Right cardiac atrium (tissue), 5 donors: ENCODE data around the gene OR10K2. TPM values are rescaled to one million over a fixed set of nuclear protein-coding genes. Genes with fewer than 3 reads are reported as not detected.
"Not testable (repeated sequence)": the region's sequence is repeated elsewhere in the genome, so short reads cannot be mapped to it uniquely, and the experiment has no call there.

Experiments
- ATAC-seq, 2 donors: fragments of 200-7000 bp; cut with Tn5 transposase; one replicate each; pipeline versions ENCODE4 v1.8.0 to v1.9.1; 2020; ENCODE audit warnings: moderate library complexity in 2 of 2, mild to moderate bottlenecking in 1 of 2
- DNase-seq, 3 donors: peaks; one replicate each; pipeline ENCODE4 v3.0.0-alpha.2; 2020
- H3K27ac ChIP-seq: one replicate; pipeline ENCODE4 v1.5.1; 2013; ENCODE audit warnings: mild to moderate bottlenecking, low read length, control low read depth, moderate library complexity
- H3K27me3 ChIP-seq: one replicate; pipeline ENCODE4 v1.6.1; 2013; ENCODE audit not compliant: control insufficient read depth, insufficient read depth
- H3K4me1 ChIP-seq: one replicate; pipeline ENCODE4 v1.6.1; 2013; ENCODE audit warnings: low read length; ENCODE audit not compliant: control insufficient read depth, insufficient read depth
- H3K4me3 ChIP-seq: one replicate; pipeline ENCODE4 v1.5.1; 2013; ENCODE audit warnings: low read length, control low read depth
- H3K9me3 ChIP-seq: one replicate; pipeline ENCODE4 v1.6.1; 2013; ENCODE audit warnings: low read length; ENCODE audit not compliant: control insufficient read depth
- WGBS: extraction: QIAGEN DNeasy Blood & Tissue Kit; methylation state at CpG from one replicate; pipeline ENCODE4 v1.1.7; 2013; 5-methylcytosine and 5-hydroxymethylcytosine counted together
- intact Hi-C, 4 donors: fragments of 100-400 bp; cut with DNase I; formaldehyde crosslinking; loops; one replicate each; pipeline versions ENCODE4 v1.11.0 to v1.14.0; 2022 to 2023
- polyA plus RNA-seq: library from polyadenylated mRNA; stranded (reverse); fragments of 200-250 nt; gene quantifications from one replicate; pipeline ENCODE4 v1.2.3, GENCODE V29; 2013
- total RNA-seq, 4 donors: library from RNA; stranded (reverse); fragmentation: NEBNext Ultra II Directional; extraction: Animal tissue kit (Norgen Biotek cat#: 25700); gene quantifications; one replicate each; pipeline ENCODE4 v1.2.1, GENCODE V29; 2021
- donor health status: healthy with polysubstance abuse.
- donor health status: DM: no; HTN: yes; CAD: no.
- donor health status: DM: no; HTN: no; CAD: no.
- donor health status: DM: no; HTN: yes; CAD: no; lungs with severe emphysema.
- donor health status: DM: yes; HTN: yes; CAD: no.

OR10K2 gene
- total and polyA plus RNA-seq, 5 donors: not detected

GRCh38 chr1:158414651-158415345, 11.2 kb downstream of the OR10K2 start:
- intact Hi-C loops: no loop called here
- Histone ChIP-seq H3K9me3 (no peaks in the 10 kb centered on the region), H3K27me3 (no peaks in the 10 kb centered on the region), H3K4me3 (no peak overlapping the region), H3K4me1 (no peaks in the 10 kb centered on the region), H3K27ac (no peak overlapping the region)
- no peak for ATAC-seq
- no peak for DNase-seq
- 56% methylated on average over 4 of the region's 4 CpGs for WGBS

GRCh38 chr1:158407092-158407491, 18.9 kb downstream of the OR10K2 start:
- Histone ChIP-seq H3K9me3 (no peaks in the 10 kb centered on the region), H3K27ac (no peak overlapping the region), H3K4me1 (no peaks in the 10 kb centered on the region), H3K4me3 (no peak overlapping the region), H3K27me3 (no peaks in the 10 kb centered on the region)
- DNase-seq (no peak), ATAC-seq (no peak)
- intact Hi-C loops: no loop called here
- WGBS: 88% methylated on average over 5 of the region's 5 CpGs

GRCh38 chr1:158400871-158401270, 25.2 kb downstream of the OR10K2 start:
- WGBS: 84% methylated on average over 3 of the region's 3 CpGs
- ATAC-seq: no peak

GRCh38 chr1:158398818-158399514, 27.1 kb downstream of the OR10K2 start, which contains the start of gene OR10T2:
Gene OR10T2, minus strand, starts transcription at chr1:158399466. Its CDS starts 0 bp downstream, at chr1:158399466.
- no peak within 1 kb of the TSS for H3K27ac ChIP-seq
- intact Hi-C loops: no loop called here
- DNase-seq: peak in 1 of 3 donors; percentile 11
- H3K4me3 ChIP-seq: no peak within 1 kb of the TSS
- no peaks in the 10 kb centered on the region for H3K27me3 ChIP-seq
- ATAC-seq: no peak
- WGBS: 86% methylated on average over 5 of the region's 5 CpGs
- H3K4me1 ChIP-seq: no peaks in the 10 kb centered on the region
- no peaks in the 10 kb centered on the region for H3K9me3 ChIP-seq

More at GRCh38 chr1:158400871-158401270, 25.2 kb downstream of the OR10K2 start:
- H3K9me3 ChIP-seq: no peaks in the 10 kb centered on the region
- intact Hi-C loops: no loop called here
- H3K27me3 ChIP-seq: no peaks in the 10 kb centered on the region
- H3K4me1 ChIP-seq: no peaks in the 10 kb centered on the region
- no peak overlapping the region for H3K4me3 ChIP-seq
- no peak for DNase-seq
- H3K27ac ChIP-seq: no peak overlapping the region

- WGBS: 93% methylated on average over 3 of the region's 3 CpGs
- H3K9me3 ChIP-seq: no peaks in the 10 kb centered on the region
- intact Hi-C loops: no loop called here
- ATAC-seq: no peak
- no peaks in the 10 kb centered on the region for H3K27me3 ChIP-seq
- DNase-seq: no peak
- H3K4me1 ChIP-seq: no peaks in the 10 kb centered on the region
- no peak overlapping the region for H3K27ac ChIP-seq
- H3K4me3 ChIP-seq: no peak overlapping the region
Measured at GRCh38 chr1:158396646-158397045, 29.4 kb downstream of the OR10K2 start.

- H3K9me3 ChIP-seq: no peaks in the 10 kb centered on the region
- intact Hi-C loops: no loop called here
- DNase-seq (no peak), ATAC-seq (no peak)
- H3K27me3 ChIP-seq: no peaks in the 10 kb centered on the region
- no peak overlapping the region for H3K27ac ChIP-seq
- no peak overlapping the region for H3K4me3 ChIP-seq
- no peaks in the 10 kb centered on the region for H3K4me1 ChIP-seq
- WGBS: 92% methylated on average over 5 of the region's 5 CpGs
Measured at GRCh38 chr1:158393476-158393875, 32.6 kb downstream of the OR10K2 start.

GRCh38 chr1:158391099-158391498, 34.9 kb downstream of the OR10K2 start:
- ATAC-seq (no peak), DNase-seq (no peak)
- no peak overlapping the region for H3K27ac ChIP-seq
- no peaks in the 10 kb centered on the region for H3K4me1 ChIP-seq
- intact Hi-C loops: no loop called here
- no peak overlapping the region for H3K4me3 ChIP-seq
- no peaks in the 10 kb centered on the region for H3K9me3 ChIP-seq
- H3K27me3 ChIP-seq: no peaks in the 10 kb centered on the region

GRCh38 chr1:158390331-158390730, 35.7 kb downstream of the OR10K2 start:
- no peaks in the 10 kb centered on the region for H3K9me3 ChIP-seq
- no peak overlapping the region for H3K4me3 ChIP-seq
- H3K4me1 ChIP-seq: no peaks in the 10 kb centered on the region
- DNase-seq: no peak
- intact Hi-C loops: no loop called here
- 48% methylated on average over 1 of the region's 1 CpG for WGBS
- no peak for ATAC-seq
- no peak overlapping the region for H3K27ac ChIP-seq
- no peaks in the 10 kb centered on the region for H3K27me3 ChIP-seq

GRCh38 chr1:158374860-158375259, 51.2 kb downstream of the OR10K2 start:
- Histone ChIP-seq H3K27ac (no peak overlapping the region), H3K4me1 (no peaks in the 10 kb centered on the region), H3K27me3 (no peaks in the 10 kb centered on the region), H3K9me3 (peaks cover 2% of the 10 kb centered on the region), H3K4me3 (no peak overlapping the region)
- DNase-seq (no peak), ATAC-seq (no peak)
- WGBS: 63% methylated on average over 1 of the region's 1 CpG
- intact Hi-C loops: no loop called here

GRCh38 chr1:158374101-158374500, 51.9 kb downstream of the OR10K2 start:
- 94% methylated on average over 25 of the region's 25 CpGs for WGBS
- ATAC-seq, H3K4me1 ChIP-seq, H3K9me3 ChIP-seq, H3K4me3 ChIP-seq, H3K27me3 ChIP-seq, H3K27ac ChIP-seq, intact Hi-C loops: not testable (repeated sequence)
- peak in 1 of 3 donors; percentile 33 for DNase-seq

GRCh38 chr1:158371188-158371953, 54.7 kb downstream of the OR10K2 start:
- intact Hi-C loops: no loop called here
- WGBS: 71% methylated on average over 6 of the region's 6 CpGs
- no peak overlapping the region for H3K27ac ChIP-seq

More at GRCh38 chr1:158371188-158371953, 54.7 kb downstream of the OR10K2 start:
- DNase-seq (no peak), ATAC-seq (no peak)
- H3K9me3 ChIP-seq: peaks cover 2% of the 10 kb centered on the region
- H3K4me3 ChIP-seq: no peak overlapping the region
- H3K4me1 ChIP-seq: no peaks in the 10 kb centered on the region
- H3K27me3 ChIP-seq: no peaks in the 10 kb centered on the region
